Measurements from ENCODE around the gene UGT2B10. TPM values are rescaled to one million over a fixed set of nuclear protein-coding genes. Genes with fewer than 3 reads are reported as not detected.

UGT2B10 gene
- total and polyA plus RNA-seq, 2 donors (not counting 3 experiments of a cell fraction or from before 2014, with no cell fraction given), result not detected

GRCh38 chr4:68871809-68872642 is 56.2 kb downstream of the UGT2B10 start:
- DNase-seq (ENCODE audit: low read depth, low spot score) (no peak), FAIRE-seq (no peak)
- no TSS peak for BruUV-seq (replicated peaks)
- POLR2A ChIA-PET, result no interaction called here
- Histone ChIP-seq H3K27ac (ENCODE audit: insufficient read depth, low read depth, low read length) (no peak overlapping the region), H3K9ac (replicated peaks; ENCODE audit: extremely low read depth, insufficient read depth, low read length) (no peak overlapping the region), H3K4me3 (replicated peaks in 1 of 3; ENCODE audit: insufficient read depth in 1 of 3, low read depth in 1 of 3, low read length in 3 of 3) (no peak overlapping the region), H3K4me2 (ENCODE audit: insufficient read depth, low read length) (no peak overlapping the region), H3K9me3 (replicated peaks; ENCODE audit: control insufficient read depth, insufficient read depth, low read length) (no peaks in the 10 kb centered on the region), H3K9me1 (replicated peaks; ENCODE audit: control insufficient read depth, extremely low read depth, insufficient read depth, low read length) (no peaks in the 10 kb centered on the region), H3K27me3 (ENCODE audit: control insufficient read depth in 2 of 2, insufficient read depth in 2 of 2, low read length in 2 of 2) (no peaks in the 10 kb centered on the region), H3K4me1 (ENCODE audit: control insufficient read depth, extremely low read depth, insufficient read depth, low read length) (no peaks in the 10 kb centered on the region), H3K36me3 (ENCODE audit: control insufficient read depth in 2 of 2, extremely low read depth in 1 of 2, insufficient read depth in 2 of 2, low read length in 2 of 2) (no peaks in the 10 kb centered on the region), H3K79me2 (ENCODE audit: control insufficient read depth, insufficient read depth, low read length) (no peaks in the 10 kb centered on the region), H2AFZ (ENCODE audit: low read depth, low read length) (no peak overlapping the region), H4K20me1 (replicated peaks; ENCODE audit: control insufficient read depth, extremely low read depth, insufficient read depth, low read length) (no peaks in the 10 kb centered on the region)
- no peak for TF ChIP-seq MAX (IDR thresholded peaks at IDR 0.05; ENCODE audit: insufficient read depth, insufficient read length)
- no peak for TF ChIP-seq CTCF (IDR thresholded peaks at IDR 0.05; ENCODE audit: extremely low read depth in 1 of 2, insufficient read depth in 1 of 2, low read depth in 1 of 2, low read length in 2 of 2)
- intact Hi-C loops (cut with micrococcal nuclease) (no loop called here), dilution Hi-C loops (cut with MboI; ENCODE audit: extremely low pct_ligation_motif_present, low sequenced_read_pairs) (no loop called here)
- CTCF ChIA-PET, result no interaction called here
